K562 (cell line): ENCODE results near the gene DUSP10. TPM values are rescaled to one million over a fixed set of nuclear protein-coding genes. Genes with fewer than 3 reads are reported as not detected.

ENCODE experiments used
- ADNP ChIP-seq: fragments of 200-800 bp; sonication (Bioruptor generic); IDR thresholded peaks from 2 replicates; pipeline ENCODE4 v1.6.1; 2016; ENCODE audit warnings: missing genetic modification characterization, missing compliant biosample characterization
- CCAR2 ChIP-seq: fragments of 200-400 bp; formaldehyde crosslinking; IDR thresholded peaks from 2 replicates; pipeline ENCODE4 v1.6.1; 2017; ENCODE audit warnings: mild to moderate bottlenecking, low read depth, low read length
- DIDO1 ChIP-seq: fragments of 450-650 bp; IDR thresholded peaks from 2 replicates; pipeline ENCODE4 v1.6.1; 2016; ENCODE audit warnings: low read depth, missing biosample characterization, missing genetic modification characterization
- HDAC6 ChIP-seq: IDR thresholded peaks from 2 replicates; pipeline ENCODE4 v1.6.1; 2012; ENCODE audit warnings: low read depth, mild to moderate bottlenecking, control low read depth, inconsistent platforms, low read length, moderate library complexity
- NFIX ChIP-seq: fragments of 250-450 bp; sonication (Bioruptor Pico); IDR thresholded peaks from 2 replicates; pipeline ENCODE4 v1.4.0; 2020; ENCODE audit warnings: low read depth, mild to moderate bottlenecking, moderate library complexity
- NFYB ChIP-seq: IDR thresholded peaks from 2 replicates; pipeline ENCODE4 v1.6.1; 2011; ENCODE audit warnings: mild to moderate bottlenecking, moderate library complexity; ENCODE audit not compliant: insufficient read length; ENCODE audit errors: extremely low read depth
- POLR2AphosphoS5 ChIP-seq: IDR thresholded peaks from 2 replicates; pipeline ENCODE4 v1.6.1; 2011; ENCODE audit warnings: mild to moderate bottlenecking, low read depth, low read length, moderate library complexity; ENCODE audit not compliant: control insufficient read depth, insufficient read depth
- RUNX1 ChIP-seq: sonication (generic); IDR thresholded peaks from 2 replicates; pipeline ENCODE4 v1.6.1; 2016; ENCODE audit warnings: antibody characterized with exemption, low read depth
- STAT5A ChIP-seq: IDR thresholded peaks from 2 replicates; pipeline ENCODE4 v1.6.1; 2012; ENCODE audit warnings: low read length, inconsistent platforms, borderline replicate concordance
- TBP ChIP-seq: optimal IDR thresholded peaks from 2 replicates; pipeline ENCODE3; 2011; ENCODE audit warnings: low read depth, low read length, improper control_type of control experiment
- ZZZ3 ChIP-seq: fragments of 450-650 bp; IDR thresholded peaks from 2 replicates; pipeline ENCODE4 v1.6.1; 2016; ENCODE audit warnings: antibody characterized with exemption, mild to moderate bottlenecking, moderate library complexity
- polyA plus RNA-seq, 8 experiments: library from polyadenylated mRNA; depleted of rRNA in 4 of 8; stranded (reverse) in 5 of 8; unstranded in 3 of 8; fragments of >200 nt; fragmentation: Nextera tagmentation in 2 of 8; fragmentation: Illumina TruSeq in 1 of 8; extraction: Ambion mirVana in 2 of 8; extraction: Trizol in 1 of 8; gene quantifications; 2 replicates each; pipeline versions ENCODE4 v1.2.1 to v1.2.3, GENCODE V29; 2011 to 2014; ENCODE audit warnings: inconsistent platforms in 1 of 8, missing spikeins in 1 of 8
- total RNA-seq, 7 experiments: library from RNA; depleted of rRNA in 6 of 7; stranded (reverse); fragments of >200 nt in 6 of 7; fragmentation: Illumina TruSeq in 2 of 7; extraction: Trizol in 2 of 7; gene quantifications; 2 replicates each; pipeline versions ENCODE4 v1.2.1 to v1.2.3, GENCODE V29; 2011 to 2021; ENCODE audit warnings: low replicate concordance in 1 of 7
- TF ChIP-seq, protein P1 (sequence below): fragments of 150-350 bp; conservative IDR thresholded peaks from 2 replicates; pipeline ENCODE4 v1.6.1; 2014; ENCODE audit warnings: low read length
- TF ChIP-seq, protein P2 (sequence below), 2 experiments: fragments of 200-800 bp in 1 of 2; sonication (Bioruptor generic) in 1 of 2; sonication (generic) in 1 of 2; formaldehyde crosslinking in 1 of 2; IDR thresholded peaks in 1 of 2; conservative IDR thresholded peaks in 1 of 2; 2 replicates each; pipeline versions ENCODE4 v1.5.0 to v1.6.1; 2016 to 2020; ENCODE audit warnings: missing compliant biosample characterization in 1 of 2, missing genetic modification characterization in 1 of 2, missing genetic modification reagents in 1 of 2
- TF ChIP-seq, protein P3 (sequence below): fragments of 250-450 bp; sonication (Bioruptor Pico); IDR thresholded peaks from 2 replicates; pipeline ENCODE4 v1.8.0; 2022; ENCODE audit warnings: inconsistent platforms, mild to moderate bottlenecking, moderate library complexity, borderline replicate concordance
- TF ChIP-seq, protein P4 (sequence below): fragments of 450-650 bp; formaldehyde crosslinking; IDR thresholded peaks from 2 replicates; pipeline ENCODE4 v1.4.0; 2022; ENCODE audit warnings: mild to moderate bottlenecking, moderate library complexity
- TF ChIP-seq, protein P5 (sequence below): IDR thresholded peaks from 3 replicates; pipeline ENCODE4 v1.6.1; 2011; ENCODE audit warnings: borderline replicate concordance, mild to moderate bottlenecking, moderate library complexity; ENCODE audit not compliant: insufficient read length; ENCODE audit errors: extremely low read depth

The DUSP10 gene
- total and polyA plus RNA-seq, 9 of the 15 experiments (the other 6 are each of a cell fraction or from before 2014, with no cell fraction given): 1.7 to 8.3 (median 6.1) TPM

DNA sequence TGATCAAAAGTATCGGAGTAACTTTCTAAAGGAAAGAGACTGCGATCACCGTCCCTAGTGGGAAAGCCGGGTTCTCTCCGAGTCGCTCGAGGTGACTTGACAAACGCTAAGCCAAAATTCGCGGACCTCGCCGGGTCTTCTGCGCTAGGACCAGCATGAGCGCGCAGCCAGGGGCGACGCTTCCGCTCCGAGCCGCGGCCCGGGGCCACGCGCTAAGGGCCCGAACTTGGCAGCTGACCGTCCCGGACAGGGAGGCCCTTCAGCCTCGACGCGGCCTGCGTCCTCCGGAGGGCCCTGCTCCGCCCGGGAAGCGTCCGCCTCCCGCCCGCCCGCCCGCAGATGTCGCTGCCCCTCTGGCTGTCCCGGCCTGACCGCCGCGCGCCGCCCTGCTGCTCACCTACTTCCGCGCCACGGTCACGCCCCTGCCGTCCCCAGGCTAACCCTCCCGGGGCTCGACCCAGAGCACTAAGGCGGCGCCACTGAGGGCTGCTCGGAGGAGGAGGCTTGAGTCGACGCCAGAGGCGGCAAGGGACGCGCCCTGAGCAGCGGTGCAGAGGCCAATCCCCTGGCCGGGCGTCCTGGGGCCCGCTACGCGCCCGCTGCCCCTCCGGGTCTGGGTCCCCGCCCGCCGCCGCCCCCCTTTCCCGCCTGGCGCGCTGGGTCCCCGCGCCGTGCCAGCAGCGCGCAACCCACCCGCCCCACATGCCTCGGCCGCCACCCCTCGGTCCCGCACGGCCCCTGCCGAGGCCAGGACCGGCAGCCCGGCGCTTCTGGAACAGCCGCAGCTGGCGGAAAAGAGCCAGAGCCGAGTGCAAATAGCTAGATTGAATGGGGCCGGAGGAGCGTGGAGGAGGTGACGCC, 896 bp upstream of the DUSP10 start (continued):
- TF ChIP-seq, protein P1, sequence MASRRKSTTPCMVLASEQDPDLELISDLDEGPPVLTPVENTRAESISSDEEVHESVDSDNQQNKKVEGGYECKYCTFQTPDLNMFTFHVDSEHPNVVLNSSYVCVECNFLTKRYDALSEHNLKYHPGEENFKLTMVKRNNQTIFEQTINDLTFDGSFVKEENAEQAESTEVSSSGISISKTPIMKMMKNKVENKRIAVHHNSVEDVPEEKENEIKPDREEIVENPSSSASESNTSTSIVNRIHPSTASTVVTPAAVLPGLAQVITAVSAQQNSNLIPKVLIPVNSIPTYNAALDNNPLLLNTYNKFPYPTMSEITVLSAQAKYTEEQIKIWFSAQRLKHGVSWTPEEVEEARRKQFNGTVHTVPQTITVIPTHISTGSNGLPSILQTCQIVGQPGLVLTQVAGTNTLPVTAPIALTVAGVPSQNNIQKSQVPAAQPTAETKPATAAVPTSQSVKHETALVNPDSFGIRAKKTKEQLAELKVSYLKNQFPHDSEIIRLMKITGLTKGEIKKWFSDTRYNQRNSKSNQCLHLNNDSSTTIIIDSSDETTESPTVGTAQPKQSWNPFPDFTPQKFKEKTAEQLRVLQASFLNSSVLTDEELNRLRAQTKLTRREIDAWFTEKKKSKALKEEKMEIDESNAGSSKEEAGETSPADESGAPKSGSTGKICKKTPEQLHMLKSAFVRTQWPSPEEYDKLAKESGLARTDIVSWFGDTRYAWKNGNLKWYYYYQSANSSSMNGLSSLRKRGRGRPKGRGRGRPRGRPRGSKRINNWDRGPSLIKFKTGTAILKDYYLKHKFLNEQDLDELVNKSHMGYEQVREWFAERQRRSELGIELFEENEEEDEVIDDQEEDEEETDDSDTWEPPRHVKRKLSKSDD: no peak
- TF ChIP-seq, protein P2, sequence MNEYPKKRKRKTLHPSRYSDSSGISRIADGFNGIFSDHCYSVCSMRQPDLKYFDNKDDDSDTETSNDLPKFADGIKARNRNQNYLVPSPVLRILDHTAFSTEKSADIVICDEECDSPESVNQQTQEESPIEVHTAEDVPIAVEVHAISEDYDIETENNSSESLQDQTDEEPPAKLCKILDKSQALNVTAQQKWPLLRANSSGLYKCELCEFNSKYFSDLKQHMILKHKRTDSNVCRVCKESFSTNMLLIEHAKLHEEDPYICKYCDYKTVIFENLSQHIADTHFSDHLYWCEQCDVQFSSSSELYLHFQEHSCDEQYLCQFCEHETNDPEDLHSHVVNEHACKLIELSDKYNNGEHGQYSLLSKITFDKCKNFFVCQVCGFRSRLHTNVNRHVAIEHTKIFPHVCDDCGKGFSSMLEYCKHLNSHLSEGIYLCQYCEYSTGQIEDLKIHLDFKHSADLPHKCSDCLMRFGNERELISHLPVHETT (CRISPR knock-in tag; conservative IDR thresholded peaks at IDR 0.05 in 1 of 2, IDR thresholded peaks at IDR 0.05 in 1 of 2): peak in 1 of 2 experiments; percentile 73; a peak in 2 of 4 replicates
- TF ChIP-seq ZZZ3 (no peak), ADNP (tag) (no peak), NFYB (no peak), POLR2AphosphoS5 (peak; percentile 50; the same call in 1 of the 2 replicates), TBP (peak; percentile 53), NFIX (CRISPR knock-in tag) (no peak), STAT5A (no peak), DIDO1 (no peak), CCAR2 (no peak), HDAC6 (no peak), RUNX1 (no peak)
- TF ChIP-seq, protein P3, sequence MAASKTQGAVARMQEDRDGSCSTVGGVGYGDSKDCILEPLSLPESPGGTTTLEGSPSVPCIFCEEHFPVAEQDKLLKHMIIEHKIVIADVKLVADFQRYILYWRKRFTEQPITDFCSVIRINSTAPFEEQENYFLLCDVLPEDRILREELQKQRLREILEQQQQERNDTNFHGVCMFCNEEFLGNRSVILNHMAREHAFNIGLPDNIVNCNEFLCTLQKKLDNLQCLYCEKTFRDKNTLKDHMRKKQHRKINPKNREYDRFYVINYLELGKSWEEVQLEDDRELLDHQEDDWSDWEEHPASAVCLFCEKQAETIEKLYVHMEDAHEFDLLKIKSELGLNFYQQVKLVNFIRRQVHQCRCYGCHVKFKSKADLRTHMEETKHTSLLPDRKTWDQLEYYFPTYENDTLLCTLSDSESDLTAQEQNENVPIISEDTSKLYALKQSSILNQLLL: no peak
- TF ChIP-seq, protein P4, sequence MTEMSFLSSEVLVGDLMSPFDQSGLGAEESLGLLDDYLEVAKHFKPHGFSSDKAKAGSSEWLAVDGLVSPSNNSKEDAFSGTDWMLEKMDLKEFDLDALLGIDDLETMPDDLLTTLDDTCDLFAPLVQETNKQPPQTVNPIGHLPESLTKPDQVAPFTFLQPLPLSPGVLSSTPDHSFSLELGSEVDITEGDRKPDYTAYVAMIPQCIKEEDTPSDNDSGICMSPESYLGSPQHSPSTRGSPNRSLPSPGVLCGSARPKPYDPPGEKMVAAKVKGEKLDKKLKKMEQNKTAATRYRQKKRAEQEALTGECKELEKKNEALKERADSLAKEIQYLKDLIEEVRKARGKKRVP (CRISPR knock-in tag): no peak
- TF ChIP-seq, protein P5, sequence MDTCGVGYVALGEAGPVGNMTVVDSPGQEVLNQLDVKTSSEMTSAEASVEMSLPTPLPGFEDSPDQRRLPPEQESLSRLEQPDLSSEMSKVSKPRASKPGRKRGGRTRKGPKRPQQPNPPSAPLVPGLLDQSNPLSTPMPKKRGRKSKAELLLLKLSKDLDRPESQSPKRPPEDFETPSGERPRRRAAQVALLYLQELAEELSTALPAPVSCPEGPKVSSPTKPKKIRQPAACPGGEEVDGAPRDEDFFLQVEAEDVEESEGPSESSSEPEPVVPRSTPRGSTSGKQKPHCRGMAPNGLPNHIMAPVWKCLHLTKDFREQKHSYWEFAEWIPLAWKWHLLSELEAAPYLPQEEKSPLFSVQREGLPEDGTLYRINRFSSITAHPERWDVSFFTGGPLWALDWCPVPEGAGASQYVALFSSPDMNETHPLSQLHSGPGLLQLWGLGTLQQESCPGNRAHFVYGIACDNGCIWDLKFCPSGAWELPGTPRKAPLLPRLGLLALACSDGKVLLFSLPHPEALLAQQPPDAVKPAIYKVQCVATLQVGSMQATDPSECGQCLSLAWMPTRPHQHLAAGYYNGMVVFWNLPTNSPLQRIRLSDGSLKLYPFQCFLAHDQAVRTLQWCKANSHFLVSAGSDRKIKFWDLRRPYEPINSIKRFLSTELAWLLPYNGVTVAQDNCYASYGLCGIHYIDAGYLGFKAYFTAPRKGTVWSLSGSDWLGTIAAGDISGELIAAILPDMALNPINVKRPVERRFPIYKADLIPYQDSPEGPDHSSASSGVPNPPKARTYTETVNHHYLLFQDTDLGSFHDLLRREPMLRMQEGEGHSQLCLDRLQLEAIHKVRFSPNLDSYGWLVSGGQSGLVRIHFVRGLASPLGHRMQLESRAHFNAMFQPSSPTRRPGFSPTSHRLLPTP: peak; percentile 70
